ENCODE results near the gene PRIMA1.

The PRIMA1 gene

DNA sequence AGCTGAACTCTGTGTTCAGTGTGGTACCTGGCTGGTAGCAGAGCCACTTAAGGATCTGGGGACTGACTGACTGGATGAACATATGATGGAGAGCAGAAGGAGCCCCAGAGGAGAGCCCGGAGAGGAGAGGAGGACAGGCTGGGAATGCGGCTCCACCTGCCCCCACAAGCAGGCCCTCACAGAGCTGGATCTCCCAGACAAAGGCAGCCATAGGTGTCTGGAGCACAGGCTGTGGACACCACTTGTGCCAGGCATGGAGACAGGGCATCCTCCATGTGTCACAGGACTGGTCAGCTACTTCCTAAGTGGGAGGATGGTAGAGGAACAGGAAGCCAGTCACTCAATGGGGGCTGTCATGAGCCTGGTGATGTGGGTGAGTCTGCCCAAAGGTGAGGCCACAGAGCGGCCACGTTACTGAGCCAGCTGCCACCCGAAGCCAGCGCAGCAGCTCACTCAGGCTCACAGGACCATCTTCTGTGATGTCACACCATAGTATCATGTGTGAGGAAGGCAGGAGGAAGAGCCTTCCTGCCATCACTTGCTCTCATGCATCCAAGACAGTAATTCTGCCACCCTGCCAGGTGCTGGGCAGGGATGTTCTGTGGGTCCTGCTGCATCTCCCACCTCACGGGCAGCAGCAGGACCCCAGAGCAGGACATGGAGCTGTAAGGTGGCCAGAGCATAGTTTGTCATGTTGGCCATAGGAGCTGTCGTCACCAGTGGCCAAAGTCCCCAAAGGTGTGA, 72.1 kb downstream of the PRIMA1 start:
- Histone ChIP-seq H3K27ac (ENCODE audit: low read length) (no peak overlapping the region), H3K4me1 (ENCODE audit: control insufficient read depth, low read depth, low read length) (peaks cover 8% of the 10 kb centered on the region), H3K9me3 (ENCODE audit: control insufficient read depth, low read depth, low read length) (no peaks in the 10 kb centered on the region), H3K36me3 (ENCODE audit: control insufficient read depth, low read depth, low read length) (no peaks in the 10 kb centered on the region), H3K27me3 (ENCODE audit: control insufficient read depth, insufficient read depth, low read length) (no peaks in the 10 kb centered on the region), H3K9ac (ENCODE audit: low read length) (no peak overlapping the region), H3K4me3 (ENCODE audit: low read length) (no peak overlapping the region)

DNA sequence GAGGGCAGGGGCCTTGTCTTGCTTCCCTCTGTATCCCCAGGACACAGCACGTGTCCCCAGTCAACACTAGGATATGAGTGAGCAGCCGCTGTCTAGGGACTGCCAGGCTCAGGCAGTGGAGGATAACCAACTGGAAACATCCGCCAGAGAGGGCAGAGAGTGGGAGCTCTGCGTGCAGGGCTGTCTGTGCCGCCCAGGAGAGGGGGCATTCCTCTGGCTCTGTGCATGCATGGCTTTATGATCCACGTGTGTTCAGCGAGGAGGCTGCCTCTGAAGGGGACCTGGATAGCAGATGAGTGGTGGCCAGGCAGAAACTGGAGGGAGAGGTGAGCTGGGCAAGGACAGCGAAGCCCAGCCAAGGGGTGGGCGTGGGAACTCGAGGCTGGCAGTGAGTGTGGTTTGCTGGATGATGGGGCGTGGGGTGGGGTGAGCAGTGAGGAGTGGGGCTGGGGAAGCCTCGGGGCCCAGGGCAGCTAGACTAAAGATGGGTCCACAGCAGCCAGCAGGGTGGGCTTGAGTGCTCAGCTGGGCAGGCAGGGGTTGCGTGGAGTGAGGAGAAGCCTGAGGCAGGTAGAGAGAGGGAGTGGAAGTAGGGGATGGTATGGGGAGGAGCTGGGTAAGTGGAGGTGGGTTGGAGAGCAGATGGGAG, 72.9 kb downstream of the PRIMA1 start:
- peaks cover 8% of the 10 kb centered on the region for H3K4me1 ChIP-seq (ENCODE audit: control insufficient read depth, low read depth, low read length)
- H3K27ac ChIP-seq (ENCODE audit: low read length): no peak overlapping the region
- H3K27me3 ChIP-seq (ENCODE audit: control insufficient read depth, insufficient read depth, low read length): no peaks in the 10 kb centered on the region

DNA sequence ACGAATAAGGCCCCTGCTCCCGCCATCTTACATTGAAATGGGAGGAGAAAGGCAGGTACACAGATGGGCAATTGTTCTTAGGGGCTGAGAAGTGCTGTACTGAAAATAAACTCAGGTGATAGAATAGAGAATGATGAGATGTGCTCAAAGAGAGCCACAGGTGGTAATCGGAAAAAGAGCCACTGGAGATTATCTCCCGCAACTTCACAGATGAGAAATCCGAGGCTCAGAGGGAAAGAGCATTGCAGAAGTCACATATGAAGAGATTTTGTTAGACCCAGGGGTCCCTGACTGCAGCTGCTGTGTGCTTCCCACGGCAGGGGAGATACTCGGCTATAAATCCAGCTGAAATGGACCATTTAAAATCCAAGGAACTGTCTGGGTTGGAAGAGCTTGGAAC, 73.7 kb downstream of the PRIMA1 start:
- Histone ChIP-seq H3K27me3 (ENCODE audit: control insufficient read depth, insufficient read depth, low read length) (no peaks in the 10 kb centered on the region), H3K27ac (ENCODE audit: low read length) (no peak overlapping the region), H3K9ac (ENCODE audit: low read length) (no peak overlapping the region), H3K4me1 (ENCODE audit: control insufficient read depth, low read depth, low read length) (peaks cover 8% of the 10 kb centered on the region), H3K36me3 (ENCODE audit: control insufficient read depth, low read depth, low read length) (no peaks in the 10 kb centered on the region), H3K9me3 (ENCODE audit: control insufficient read depth, low read depth, low read length) (no peaks in the 10 kb centered on the region), H3K4me3 (ENCODE audit: low read length) (no peak overlapping the region)

More for the DNA sequence above, 72.9 kb downstream of the PRIMA1 start:
- Histone ChIP-seq H3K36me3 (ENCODE audit: control insufficient read depth, low read depth, low read length) (no peaks in the 10 kb centered on the region), H3K9ac (ENCODE audit: low read length) (no peak overlapping the region), H3K4me3 (ENCODE audit: low read length) (no peak overlapping the region), H3K9me3 (ENCODE audit: control insufficient read depth, low read depth, low read length) (no peaks in the 10 kb centered on the region)

DNA sequence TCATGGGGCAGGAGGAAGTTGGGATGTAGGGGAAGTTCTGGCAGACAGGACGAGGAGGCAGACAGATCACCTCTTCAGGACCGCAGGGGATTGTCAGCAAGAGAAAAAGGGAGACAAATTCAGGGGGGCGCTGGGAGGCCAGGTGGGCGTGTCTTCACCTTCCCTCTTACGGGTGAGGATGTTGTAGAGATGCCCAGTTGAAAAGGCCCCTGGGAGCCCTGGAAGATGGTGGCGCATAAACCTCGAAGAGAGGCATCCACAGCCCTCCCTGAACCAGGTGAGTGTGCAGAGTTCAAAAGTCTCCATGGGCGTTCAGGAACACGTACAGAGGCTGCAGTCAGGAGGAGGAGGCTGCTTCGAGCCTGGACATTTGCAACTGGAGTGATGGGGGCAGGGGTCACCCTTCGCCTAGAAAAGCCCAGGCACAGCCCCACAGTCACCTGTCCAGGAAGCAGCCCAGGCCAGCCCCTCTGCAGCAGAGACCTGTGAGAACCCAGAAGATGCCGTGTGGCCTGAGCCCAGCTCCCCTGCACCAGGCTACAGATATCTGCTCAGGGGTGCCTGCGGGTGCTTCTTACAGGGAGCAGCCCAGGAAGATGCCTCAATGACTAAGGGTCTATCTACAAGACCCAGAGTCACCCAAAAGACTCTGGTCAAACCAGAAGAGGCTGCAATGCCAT, 74.4 kb downstream of the PRIMA1 start:
- H3K36me3 ChIP-seq (ENCODE audit: control insufficient read depth, low read depth, low read length): no peaks in the 10 kb centered on the region
- no peak overlapping the region for H3K9ac ChIP-seq (ENCODE audit: low read length)
- no peaks in the 10 kb centered on the region for H3K27me3 ChIP-seq (ENCODE audit: control insufficient read depth, insufficient read depth, low read length)
- H3K4me3 ChIP-seq (ENCODE audit: low read length): no peak overlapping the region
- H3K4me1 ChIP-seq (ENCODE audit: control insufficient read depth, low read depth, low read length): peaks cover 8% of the 10 kb centered on the region
- no peak overlapping the region for H3K27ac ChIP-seq (ENCODE audit: low read length)
- H3K9me3 ChIP-seq (ENCODE audit: control insufficient read depth, low read depth, low read length): no peaks in the 10 kb centered on the region

DNA sequence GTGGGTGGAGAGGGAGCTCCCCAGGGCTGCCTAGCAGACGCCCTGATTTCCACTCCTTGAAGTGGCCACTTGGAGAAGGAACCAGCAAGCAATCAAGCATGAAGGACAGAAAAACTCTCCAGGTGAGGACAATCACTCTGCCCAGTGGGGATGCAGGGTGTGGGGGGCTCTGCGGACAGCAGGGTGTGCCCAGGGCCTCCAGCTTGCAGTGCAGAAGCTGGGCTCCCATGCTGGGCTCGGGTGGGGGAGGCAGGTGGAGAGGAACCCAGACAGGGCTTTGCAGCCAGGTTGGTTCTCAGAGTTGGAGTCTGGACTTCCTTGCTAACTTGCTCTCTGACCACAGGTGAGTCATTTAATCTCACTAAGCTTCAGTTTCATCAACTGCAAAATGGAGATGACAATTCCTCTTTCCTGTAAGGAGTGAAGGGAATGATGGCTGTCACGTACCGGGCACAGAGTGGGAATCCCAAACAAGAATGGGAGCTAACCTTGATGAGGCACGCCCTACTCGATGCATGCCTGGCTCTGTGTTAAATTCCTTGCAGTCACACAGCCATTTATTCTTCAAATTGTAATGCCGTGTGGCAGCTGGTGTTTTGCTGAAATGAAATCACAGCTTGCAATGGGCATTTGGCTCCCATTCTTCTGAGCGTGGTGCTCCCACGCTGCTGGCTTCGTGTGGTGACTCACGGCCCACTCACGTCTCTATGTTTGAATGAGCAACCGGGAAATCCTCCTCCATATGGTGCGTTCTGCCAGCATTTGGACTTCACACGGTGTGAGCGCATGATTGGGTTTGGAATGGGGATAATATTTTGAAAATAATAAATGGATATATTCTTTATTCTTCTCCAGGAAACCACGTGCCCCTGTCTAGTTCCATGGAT, 75.2 kb downstream of the PRIMA1 start:
- Histone ChIP-seq H3K4me3 (ENCODE audit: low read length) (no peak overlapping the region), H3K9me3 (ENCODE audit: control insufficient read depth, low read depth, low read length) (no peaks in the 10 kb centered on the region), H3K27me3 (ENCODE audit: control insufficient read depth, insufficient read depth, low read length) (no peaks in the 10 kb centered on the region), H3K9ac (ENCODE audit: low read length) (no peak overlapping the region), H3K4me1 (ENCODE audit: control insufficient read depth, low read depth, low read length) (peaks cover 8% of the 10 kb centered on the region), H3K36me3 (ENCODE audit: control insufficient read depth, low read depth, low read length) (no peaks in the 10 kb centered on the region), H3K27ac (ENCODE audit: low read length) (no peak overlapping the region)

DNA sequence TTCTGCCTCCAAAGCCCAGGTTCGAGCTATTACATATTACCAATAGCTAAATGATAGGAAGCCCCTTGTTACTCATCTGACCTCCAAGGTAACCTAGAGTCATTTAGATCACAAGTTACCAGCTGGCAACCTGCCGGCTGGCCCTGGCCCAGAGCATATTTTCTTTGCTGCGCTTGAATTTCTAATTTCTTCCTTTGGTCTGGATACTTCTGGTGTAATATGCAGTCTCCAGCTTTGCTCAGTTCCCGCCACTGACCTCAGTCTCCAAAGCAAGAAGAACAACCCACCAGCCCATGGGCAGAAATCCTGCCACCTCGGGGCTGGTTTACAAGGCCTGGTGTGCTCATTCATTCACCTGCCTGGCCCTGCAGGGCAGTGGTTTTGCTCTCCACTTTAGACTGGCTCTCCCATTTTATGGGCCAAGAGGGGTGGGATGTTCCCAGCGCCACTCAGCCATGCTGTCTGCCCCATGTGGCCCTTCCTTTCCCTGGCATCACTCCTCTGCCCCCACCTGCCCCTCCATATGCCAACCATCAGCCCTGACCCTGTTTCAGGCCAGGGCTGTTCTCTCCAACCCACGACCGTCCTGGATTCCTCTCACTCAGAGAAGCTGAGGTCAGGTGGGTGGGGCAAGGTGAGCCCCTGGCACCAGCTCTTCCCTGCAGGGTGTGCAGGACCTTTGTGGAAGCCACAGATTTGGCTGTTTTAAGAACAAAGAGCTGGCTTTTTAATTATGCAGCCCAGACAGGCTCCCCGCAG, 76.0 kb downstream of the PRIMA1 start:
- H3K9me3 ChIP-seq (ENCODE audit: control insufficient read depth, low read depth, low read length): no peaks in the 10 kb centered on the region
- peaks cover 8% of the 10 kb centered on the region for H3K4me1 ChIP-seq (ENCODE audit: control insufficient read depth, low read depth, low read length)
- H3K27me3 ChIP-seq (ENCODE audit: control insufficient read depth, insufficient read depth, low read length): no peaks in the 10 kb centered on the region
- H3K27ac ChIP-seq (ENCODE audit: low read length): no peak overlapping the region
- no peak overlapping the region for H3K9ac ChIP-seq (ENCODE audit: low read length)
- no peak overlapping the region for H3K4me3 ChIP-seq (ENCODE audit: low read length)
- no peaks in the 10 kb centered on the region for H3K36me3 ChIP-seq (ENCODE audit: control insufficient read depth, low read depth, low read length)

DNA sequence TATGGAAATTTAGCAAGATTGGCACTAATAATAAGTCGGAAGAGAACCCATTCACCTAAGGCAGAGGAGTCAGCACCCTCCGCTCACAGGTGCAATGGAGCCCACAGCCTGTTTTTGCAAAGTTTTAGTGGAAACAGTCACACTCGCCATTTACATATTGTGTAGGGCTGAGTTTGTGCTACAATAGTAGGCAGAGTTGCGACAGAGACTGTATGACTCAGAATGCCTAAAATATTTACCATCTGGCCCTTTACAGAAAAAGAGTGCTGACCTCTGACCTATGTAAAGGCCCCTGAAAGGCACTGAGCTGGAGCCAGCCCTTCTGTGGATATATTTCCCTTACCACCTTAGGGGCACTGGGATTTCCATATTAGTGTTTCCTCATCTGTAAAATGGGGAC, 79.0 kb downstream of the PRIMA1 start:
- Histone ChIP-seq H3K9me3 (ENCODE audit: control insufficient read depth, low read depth, low read length) (no peaks in the 10 kb centered on the region), H3K4me1 (ENCODE audit: control insufficient read depth, low read depth, low read length) (peaks cover 8% of the 10 kb centered on the region), H3K9ac (ENCODE audit: low read length) (no peak overlapping the region), H3K27me3 (ENCODE audit: control insufficient read depth, insufficient read depth, low read length) (no peaks in the 10 kb centered on the region), H3K36me3 (ENCODE audit: control insufficient read depth, low read depth, low read length) (no peaks in the 10 kb centered on the region), H3K4me3 (ENCODE audit: low read length) (no peak overlapping the region), H3K27ac (ENCODE audit: low read length) (no peak overlapping the region)

DNA sequence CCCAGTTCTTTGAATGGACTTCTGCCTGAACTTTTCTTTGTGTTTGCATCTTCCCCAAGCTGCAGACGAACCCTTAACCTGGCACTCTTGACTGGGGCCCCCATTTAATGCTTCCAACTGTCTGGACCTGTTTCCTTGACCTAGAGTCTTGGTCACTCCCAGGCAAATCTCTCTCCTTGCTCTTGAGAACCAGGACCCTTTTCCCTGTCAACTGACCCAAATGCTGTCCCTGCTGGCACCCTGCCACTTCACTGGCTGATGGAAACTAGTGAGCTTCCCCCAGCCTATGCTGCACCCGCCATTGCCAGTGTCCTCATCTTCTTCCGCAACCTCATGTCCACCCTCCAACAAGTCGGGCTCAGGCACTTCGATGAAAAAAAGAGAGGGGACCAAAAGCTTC, 79.5 kb downstream of the PRIMA1 start:
- H3K27ac ChIP-seq (ENCODE audit: low read length): no peak overlapping the region
- no peaks in the 10 kb centered on the region for H3K27me3 ChIP-seq (ENCODE audit: control insufficient read depth, insufficient read depth, low read length)
- H3K9me3 ChIP-seq (ENCODE audit: control insufficient read depth, low read depth, low read length): no peaks in the 10 kb centered on the region
- no peak overlapping the region for H3K9ac ChIP-seq (ENCODE audit: low read length)
- peaks cover 8% of the 10 kb centered on the region for H3K4me1 ChIP-seq (ENCODE audit: control insufficient read depth, low read depth, low read length)
- no peak overlapping the region for H3K4me3 ChIP-seq (ENCODE audit: low read length)
- H3K36me3 ChIP-seq (ENCODE audit: control insufficient read depth, low read depth, low read length): no peaks in the 10 kb centered on the region

DNA sequence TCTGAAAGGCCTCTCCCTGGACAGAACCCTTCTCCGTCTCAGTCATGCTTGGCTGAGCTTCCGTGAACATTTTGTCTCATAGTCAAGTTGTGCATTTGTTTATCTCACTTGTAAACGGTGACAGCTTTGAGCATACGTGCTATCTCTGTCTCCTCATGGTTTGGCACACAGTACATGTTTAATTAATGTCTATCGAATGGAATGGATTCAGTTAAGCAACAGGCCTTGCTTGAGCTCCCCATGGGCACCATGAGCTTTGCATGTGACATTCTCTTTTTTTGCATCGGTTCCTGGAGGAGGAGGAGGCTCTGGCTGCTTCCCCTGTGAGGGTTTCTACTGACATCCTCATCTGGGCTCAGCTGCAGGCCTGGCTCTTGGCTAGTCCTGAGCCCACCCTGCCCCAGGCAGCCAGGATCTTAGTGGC, 80.0 kb downstream of the PRIMA1 start:
- H3K4me1 ChIP-seq (ENCODE audit: control insufficient read depth, low read depth, low read length): peaks cover 8% of the 10 kb centered on the region
- no peaks in the 10 kb centered on the region for H3K9me3 ChIP-seq (ENCODE audit: control insufficient read depth, low read depth, low read length)
- H3K9ac ChIP-seq (ENCODE audit: low read length): no peak overlapping the region
- H3K36me3 ChIP-seq (ENCODE audit: control insufficient read depth, low read depth, low read length): no peaks in the 10 kb centered on the region
- H3K27me3 ChIP-seq (ENCODE audit: control insufficient read depth, insufficient read depth, low read length): no peaks in the 10 kb centered on the region
- H3K27ac ChIP-seq (ENCODE audit: low read length): no peak overlapping the region
- H3K4me3 ChIP-seq (ENCODE audit: low read length): no peak overlapping the region

DNA sequence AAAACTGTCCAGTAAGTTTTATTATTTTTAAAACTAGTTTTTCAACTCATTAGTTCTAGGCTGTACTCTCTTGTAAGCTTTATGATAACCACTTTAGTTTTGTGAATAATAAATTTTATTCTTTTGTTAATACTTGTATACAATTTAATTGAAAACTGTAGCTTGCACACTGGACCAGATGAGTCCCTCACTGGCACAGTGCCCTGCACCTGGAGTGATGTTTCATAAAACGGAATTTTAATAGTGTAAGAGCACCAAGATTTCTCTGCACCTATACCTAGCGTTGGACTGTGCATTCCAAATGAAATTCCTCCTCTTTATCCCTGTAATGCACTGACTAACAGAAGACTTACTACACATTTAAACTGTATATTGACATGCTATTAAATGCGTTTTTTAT, 80.8 kb downstream of the PRIMA1 start:
- H3K36me3 ChIP-seq (ENCODE audit: control insufficient read depth, low read depth, low read length): no peaks in the 10 kb centered on the region
- no peak overlapping the region for H3K9ac ChIP-seq (ENCODE audit: low read length)
- no peak overlapping the region for H3K27ac ChIP-seq (ENCODE audit: low read length)
- no peaks in the 10 kb centered on the region for H3K9me3 ChIP-seq (ENCODE audit: control insufficient read depth, low read depth, low read length)
- H3K4me3 ChIP-seq (ENCODE audit: low read length): no peak overlapping the region
- peaks cover under 1% of the 10 kb centered on the region for H3K4me1 ChIP-seq (ENCODE audit: control insufficient read depth, low read depth, low read length)
- no peaks in the 10 kb centered on the region for H3K27me3 ChIP-seq (ENCODE audit: control insufficient read depth, insufficient read depth, low read length)
